Measurements from ENCODE around the gene SIGLEC15.
A peak's percentile ranks its signal among the peaks of the same experiment; 100 is the strongest.
"Not testable (repeated sequence)": the region's sequence is repeated elsewhere in the genome, so short reads cannot be mapped to it uniquely, and the experiment has no call there.

The SIGLEC15 gene

GRCh38 chr18:45847119-45847518, 21.6 kb downstream of the SIGLEC15 start:
- DNase-seq: no peak

GRCh38 chr18:45848643-45849042, 23.2 kb downstream of the SIGLEC15 start:
- not testable (repeated sequence) for DNase-seq

DNA sequence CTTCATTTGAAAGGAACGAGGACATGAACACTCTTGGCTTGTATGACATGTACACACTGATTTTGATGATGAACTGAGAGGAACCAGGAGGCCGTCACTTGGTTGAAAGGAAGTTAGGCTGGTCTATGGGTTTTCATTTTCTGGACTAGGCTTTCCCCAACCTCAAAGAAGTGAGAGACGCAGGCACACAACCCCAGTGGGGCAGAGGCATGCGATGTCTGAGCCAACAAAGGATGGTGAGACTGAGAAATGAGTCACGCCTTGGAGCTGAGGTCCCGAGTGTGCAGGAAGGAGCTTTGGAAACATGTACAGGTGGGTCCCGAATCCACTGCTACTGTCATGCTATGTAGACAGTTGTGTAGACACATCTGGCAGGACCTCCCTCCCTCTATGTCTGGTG, 24.1 kb downstream of the SIGLEC15 start:
- DNase-seq: no peak

- no peak for DNase-seq
Measured at GRCh38 chr18:45850021-45850420, 24.5 kb downstream of the SIGLEC15 start.

GRCh38 chr18:45851161-45851925, 25.9 kb downstream of the SIGLEC15 start:
- DNase-seq: no peak

DNA sequence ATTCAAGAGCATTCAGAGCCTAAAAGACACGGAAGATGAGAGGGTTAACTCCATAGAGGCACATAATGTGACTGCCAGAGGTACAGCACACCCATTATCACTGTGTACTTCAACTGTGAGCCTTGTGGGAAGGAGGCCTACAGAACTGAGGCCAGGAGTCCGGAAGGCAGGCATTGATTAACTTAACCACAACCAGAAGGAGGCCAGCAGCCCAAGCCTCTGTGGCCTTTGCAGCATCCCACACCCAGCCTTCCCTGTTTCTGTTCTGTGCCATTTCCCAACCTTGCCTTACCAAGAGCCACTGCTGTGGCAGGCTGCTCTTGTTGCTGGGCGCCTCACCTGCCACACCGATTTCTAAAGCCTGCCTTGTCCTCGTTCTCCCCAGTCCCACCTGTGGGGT, 27.2 kb downstream of the SIGLEC15 start:
- no peak for DNase-seq

- no peak for DNase-seq
Measured at GRCh38 chr18:45854036-45854586, 28.6 kb downstream of the SIGLEC15 start.

GRCh38 chr18:45856531-45856930, 31.1 kb downstream of the SIGLEC15 start:
- DNase-seq: peak; percentile 60

DNA sequence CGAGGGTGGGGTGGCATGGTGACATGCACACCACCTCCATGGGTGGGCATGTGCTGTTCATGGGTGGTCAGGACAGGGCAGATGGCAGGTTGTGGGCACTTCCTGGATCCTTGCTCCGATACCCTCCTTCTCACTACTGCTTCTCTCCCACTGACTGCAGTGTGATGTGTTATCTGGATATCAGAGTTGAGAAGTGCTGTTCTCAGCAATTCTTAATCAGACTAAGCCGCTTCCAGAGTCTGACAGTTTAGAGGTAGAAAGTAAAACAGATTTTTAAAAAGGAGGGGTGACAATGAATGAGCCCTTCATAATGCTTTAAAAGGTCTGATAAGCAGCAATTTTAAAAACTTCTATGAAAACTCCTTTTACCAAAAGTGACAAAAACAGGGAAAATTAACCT, 33.9 kb downstream of the SIGLEC15 start:
- no peak for DNase-seq

- no peak for DNase-seq
Measured at GRCh38 chr18:45860492-45860891, 35.0 kb downstream of the SIGLEC15 start.

- DNase-seq: no peak
Measured at GRCh38 chr18:45860971-45861370, 35.5 kb downstream of the SIGLEC15 start.

- no peak for DNase-seq
Measured at GRCh38 chr18:45861926-45862325, 36.5 kb downstream of the SIGLEC15 start.

GRCh38 chr18:45863469-45863868, 38.0 kb downstream of the SIGLEC15 start:
- DNase-seq: no peak

- DNase-seq: no peak
Measured at GRCh38 chr18:45864081-45864480, 38.6 kb downstream of the SIGLEC15 start.

- DNase-seq: no peak
Measured at GRCh38 chr18:45865466-45865865, 40.0 kb downstream of the SIGLEC15 start.

DNA sequence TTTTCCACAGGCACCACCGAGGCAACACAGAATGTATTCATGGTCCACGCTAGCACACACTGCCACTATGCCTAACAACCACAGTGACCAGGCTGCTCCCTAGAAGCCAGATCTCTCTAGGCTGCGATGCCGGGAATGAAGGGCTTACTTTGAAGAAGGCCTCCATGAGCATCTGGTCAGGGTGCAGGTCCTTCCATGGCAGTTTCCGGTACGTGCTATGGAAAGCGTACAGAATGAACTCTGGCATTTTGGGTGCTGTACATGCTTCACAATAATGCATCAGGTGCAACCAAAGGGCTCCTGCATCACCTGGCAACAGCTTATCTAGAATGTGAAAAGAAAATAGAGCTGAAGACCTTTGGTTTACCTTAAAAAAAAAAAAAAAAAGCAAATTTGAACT, 44.9 kb downstream of the SIGLEC15 start:
- no peak for DNase-seq

DNA sequence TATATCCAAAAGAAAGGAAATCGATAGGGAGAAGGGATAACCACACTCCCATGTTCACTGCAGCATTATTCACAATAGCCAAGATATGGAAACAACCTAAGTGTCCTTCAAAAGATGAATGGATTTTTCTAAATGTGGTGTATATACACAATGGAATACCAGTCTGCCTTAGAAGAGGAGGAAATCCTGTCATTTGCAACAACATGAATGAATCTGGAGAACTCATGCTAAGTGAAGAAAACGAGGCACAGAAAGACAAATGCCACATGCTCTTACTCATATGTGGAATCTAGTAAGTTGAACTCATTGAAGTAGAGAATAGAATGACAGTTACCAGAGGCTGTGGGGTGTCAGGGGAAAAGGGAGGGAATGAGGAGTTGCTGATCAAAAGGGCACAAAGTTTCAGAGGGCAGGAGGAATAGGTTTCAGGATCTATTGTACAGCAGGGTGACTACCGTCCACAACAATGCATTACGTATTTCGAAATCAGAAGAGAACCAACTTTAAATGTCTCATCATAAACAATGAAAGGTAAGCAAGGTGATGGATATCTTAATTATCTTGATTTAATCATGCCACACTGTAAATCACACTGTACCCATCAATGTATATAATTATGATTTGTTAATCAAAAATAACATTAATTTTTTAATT, 46.1 kb downstream of the SIGLEC15 start:
- peak; percentile 3 for DNase-seq

DNA sequence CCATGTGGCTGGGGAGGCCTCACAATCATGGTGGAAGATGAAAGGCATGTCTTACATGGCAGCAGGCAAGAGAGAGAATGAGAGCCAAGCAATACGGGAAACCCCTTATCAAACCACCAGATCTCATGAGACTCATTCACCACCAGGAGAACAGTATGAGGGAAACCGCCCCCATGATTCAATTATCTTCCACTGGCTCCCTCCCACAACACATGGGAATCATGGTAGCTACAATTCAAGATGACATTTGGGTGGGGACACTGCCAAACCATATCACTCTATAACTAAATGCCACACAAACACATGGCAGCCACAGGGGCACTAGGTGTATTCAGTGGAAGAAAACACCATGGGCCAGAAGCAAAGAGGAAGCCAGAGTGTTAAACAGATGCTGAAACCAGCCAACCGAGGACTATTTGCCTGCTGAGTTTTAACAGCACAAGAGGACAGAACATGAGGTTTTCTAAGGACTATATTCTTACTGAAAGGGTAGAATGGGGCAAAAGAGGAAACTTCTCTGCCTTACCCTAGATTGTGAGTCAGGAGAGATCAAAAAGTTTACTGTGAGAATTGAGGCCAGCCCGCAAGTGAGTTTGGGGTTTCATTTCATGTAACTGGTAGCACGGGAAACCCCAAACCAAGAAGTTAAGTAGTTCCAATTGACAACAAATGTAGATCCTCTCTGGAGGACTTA, 49.2 kb downstream of the SIGLEC15 start:
- DNase-seq: no peak

- DNase-seq: no peak
Measured at GRCh38 chr18:45876161-45876560, 50.7 kb downstream of the SIGLEC15 start.

DNA sequence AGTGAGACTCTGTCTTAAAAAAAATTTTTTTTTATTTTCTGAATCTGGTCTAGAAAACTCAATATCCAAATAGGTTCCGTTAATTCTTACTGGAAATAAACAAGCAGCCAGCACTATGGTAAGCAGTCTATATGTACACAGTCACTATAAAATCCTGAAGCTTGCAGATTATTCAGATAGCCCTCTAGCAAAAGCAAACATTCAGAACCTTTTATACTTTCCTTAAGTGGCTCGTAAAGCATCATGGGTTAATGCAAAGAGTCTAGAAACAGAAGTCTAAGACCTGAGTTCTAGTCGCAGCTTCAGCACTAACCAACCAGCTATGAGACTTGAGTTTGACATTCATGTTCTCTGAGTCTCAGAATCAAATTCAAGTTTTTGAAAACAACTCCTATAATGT, 51.9 kb downstream of the SIGLEC15 start:
- DNase-seq: no peak

DNA sequence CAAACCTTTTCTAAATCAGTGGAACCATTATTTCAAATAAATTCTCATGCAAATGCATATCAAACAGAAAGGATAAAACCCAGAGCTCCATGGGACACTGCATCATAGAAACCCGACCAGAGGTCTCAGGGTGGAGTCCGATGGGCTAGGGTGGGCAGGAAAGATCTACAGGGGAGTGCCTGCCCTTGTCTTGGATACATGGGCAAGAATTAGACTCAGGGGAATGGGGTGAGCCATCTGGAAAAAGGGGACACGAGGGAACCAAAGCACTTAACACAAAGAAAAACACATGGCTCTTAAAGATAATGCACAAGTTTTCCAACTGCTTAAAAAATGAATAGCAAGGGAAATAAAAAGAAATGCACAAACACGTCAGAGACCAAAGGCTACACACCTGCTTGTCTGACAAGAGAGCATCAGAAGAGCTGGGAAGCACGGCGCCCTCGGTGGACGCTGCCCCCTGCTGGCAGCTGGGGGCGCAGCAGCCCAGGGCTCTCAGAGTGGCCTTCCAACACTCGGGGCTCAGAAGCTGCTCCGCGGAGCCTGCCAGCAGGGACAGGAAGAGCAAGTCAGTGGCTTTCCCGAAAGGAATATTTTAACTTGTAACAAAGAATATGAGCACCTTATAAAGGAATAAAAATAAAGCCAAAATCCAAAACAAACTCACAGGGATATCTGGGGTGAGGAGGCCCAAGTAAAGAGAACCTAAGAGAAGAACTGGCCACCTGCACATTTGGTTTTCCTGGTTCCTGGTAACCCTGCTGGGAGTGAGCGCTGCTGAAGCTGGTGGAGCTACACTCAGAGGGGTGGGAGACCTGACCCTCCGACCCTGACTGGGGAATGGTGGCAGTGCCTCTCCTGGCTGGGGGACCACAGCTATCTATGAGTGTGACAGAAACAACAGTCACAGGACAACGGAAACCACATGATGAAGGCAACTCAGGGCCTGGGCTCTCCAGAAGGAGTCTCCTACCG, 54.5 kb downstream of the SIGLEC15 start:
- DNase-seq: peak; percentile 53

GRCh38 chr18:45880876-45881558, 55.5 kb downstream of the SIGLEC15 start:
- no peak for DNase-seq

Measured in fibroblast of skin of right biceps (primary cell).